Measurements from ENCODE around the gene EMD.

The EMD gene

DNA sequence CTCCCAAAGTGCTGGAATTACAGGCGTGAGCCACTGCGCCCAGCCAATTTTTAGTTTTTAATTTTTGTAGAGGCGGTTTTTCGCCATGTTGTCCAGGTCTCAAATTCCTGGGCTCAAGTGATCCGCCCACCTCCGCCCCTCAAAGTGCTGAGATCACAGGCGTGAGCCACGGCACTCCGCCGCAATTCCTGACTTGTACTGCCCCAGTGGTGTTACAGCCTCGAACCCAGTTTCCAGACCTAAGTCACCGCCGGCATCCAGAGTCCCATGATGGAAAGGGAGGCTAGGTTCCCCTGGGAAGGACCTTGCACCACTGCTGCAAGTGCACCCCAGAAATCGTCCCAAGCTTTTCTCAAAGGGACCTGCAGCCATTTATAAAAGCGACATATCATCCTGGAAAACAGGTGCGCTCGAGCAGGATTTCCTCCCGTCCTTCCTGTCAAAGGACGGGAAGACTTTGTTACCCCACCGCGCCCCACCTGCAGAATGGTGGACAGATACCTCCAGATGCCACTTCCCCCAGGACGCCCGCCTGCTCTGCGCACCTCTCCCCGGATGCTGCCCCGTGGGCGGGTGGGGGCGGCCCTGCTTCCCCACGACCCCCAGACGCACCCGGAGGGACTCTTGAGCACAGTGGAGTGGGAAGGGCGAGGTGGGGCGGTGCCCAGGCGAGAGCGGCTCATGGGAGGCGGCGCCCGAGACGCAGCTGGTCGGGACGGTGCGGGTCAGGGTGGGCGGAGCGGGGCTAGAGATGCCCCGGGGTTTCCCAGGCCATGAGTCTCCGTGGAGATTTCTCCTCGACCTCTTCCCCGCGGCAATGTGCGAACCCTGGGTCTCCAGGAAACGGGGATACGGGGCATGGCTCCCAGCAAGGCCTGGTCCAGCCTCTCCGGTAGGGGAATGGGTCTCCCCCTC is 18.1 kb downstream of the EMD start:
- Histone ChIP-seq H3K4me2 (ENCODE audit: low read depth, low read length, poor library complexity, severe bottlenecking) (peak overlapping the region; percentile 78), H3K9me2 (replicated peaks; ENCODE audit: low read depth, low read length) (no peaks in the 10 kb centered on the region), H4K20me1 (ENCODE audit: insufficient read depth, low read length, poor library complexity, severe bottlenecking) (peaks cover 25% of the 10 kb centered on the region), H3K9ac (ENCODE audit: low read depth, low read length, poor library complexity, severe bottlenecking) (peak overlapping the region; percentile 100), H3K4me1 (ENCODE audit: insufficient read depth, low read length, poor library complexity, severe bottlenecking) (peaks cover 13% of the 10 kb centered on the region), H3K9me3 (ENCODE audit: insufficient read depth, low read depth, low read length) (no peaks in the 10 kb centered on the region), H3K4me3 (ENCODE audit: low read length, poor library complexity, severe bottlenecking) (peak overlapping the region; percentile 93), H3K27me3 (ENCODE audit: insufficient read depth, low read length, poor library complexity, severe bottlenecking) (peaks cover 8% of the 10 kb centered on the region), H3K36me3 (ENCODE audit: insufficient read depth, low read length) (peaks cover 21% of the 10 kb centered on the region; the same call in 1 of the 2 replicates), H3F3A (ENCODE audit: low read depth) (no peaks in the 10 kb centered on the region; the same call in 1 of the 2 replicates), H2AFZ (ENCODE audit: low read length) (peak overlapping the region; percentile 80; the same call in 1 of the 2 replicates), H3K79me2 (ENCODE audit: insufficient read depth, low read length) (peaks cover 35% of the 10 kb centered on the region)
- no peak for TF ChIP-seq EZH2phosphoT487 (IDR thresholded peaks at IDR 0.05; ENCODE audit: borderline replicate concordance)
- TF ChIP-seq, protein P1, sequence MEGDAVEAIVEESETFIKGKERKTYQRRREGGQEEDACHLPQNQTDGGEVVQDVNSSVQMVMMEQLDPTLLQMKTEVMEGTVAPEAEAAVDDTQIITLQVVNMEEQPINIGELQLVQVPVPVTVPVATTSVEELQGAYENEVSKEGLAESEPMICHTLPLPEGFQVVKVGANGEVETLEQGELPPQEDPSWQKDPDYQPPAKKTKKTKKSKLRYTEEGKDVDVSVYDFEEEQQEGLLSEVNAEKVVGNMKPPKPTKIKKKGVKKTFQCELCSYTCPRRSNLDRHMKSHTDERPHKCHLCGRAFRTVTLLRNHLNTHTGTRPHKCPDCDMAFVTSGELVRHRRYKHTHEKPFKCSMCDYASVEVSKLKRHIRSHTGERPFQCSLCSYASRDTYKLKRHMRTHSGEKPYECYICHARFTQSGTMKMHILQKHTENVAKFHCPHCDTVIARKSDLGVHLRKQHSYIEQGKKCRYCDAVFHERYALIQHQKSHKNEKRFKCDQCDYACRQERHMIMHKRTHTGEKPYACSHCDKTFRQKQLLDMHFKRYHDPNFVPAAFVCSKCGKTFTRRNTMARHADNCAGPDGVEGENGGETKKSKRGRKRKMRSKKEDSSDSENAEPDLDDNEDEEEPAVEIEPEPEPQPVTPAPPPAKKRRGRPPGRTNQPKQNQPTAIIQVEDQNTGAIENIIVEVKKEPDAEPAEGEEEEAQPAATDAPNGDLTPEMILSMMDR (conservative IDR thresholded peaks at IDR 0.05; ENCODE audit: low read length): no peak

DNA sequence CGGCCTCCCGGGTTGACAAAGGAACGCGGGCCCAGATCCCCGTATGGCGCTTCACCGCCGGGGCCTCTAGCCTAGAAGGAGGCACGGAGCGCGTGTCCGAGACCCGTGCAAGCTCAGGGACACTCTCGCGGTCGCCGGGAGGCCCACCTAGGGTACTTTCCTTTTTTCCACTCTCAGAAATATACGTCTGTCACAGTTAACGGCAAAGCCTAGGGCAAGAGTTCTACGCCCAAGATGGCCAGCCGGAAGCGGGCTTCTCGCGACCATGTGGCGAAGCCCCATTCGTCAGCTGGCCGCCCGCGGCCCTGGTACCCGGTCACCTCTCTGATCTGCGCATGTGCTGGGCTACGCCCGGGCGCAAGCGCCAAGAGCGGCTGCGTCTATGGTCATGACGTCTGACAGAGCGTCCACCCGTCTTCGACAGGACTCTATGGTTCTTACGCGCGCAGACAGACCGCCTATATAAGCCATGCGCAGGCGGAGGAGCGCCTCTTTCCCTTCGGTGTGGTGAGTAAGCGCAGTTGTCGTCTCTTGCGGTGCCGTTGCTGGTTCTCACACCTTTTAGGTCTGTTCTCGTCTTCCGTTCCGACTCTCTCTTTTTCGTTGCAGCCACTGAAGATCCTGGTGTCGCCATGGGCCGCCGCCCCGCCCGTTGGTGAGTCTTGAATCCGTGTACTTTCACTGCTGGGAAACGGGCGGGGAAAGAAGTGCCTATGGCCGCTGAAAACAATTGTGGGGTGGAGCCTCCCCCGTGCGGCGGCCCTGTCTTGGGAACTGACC is 19.0 kb downstream of the EMD start, which contains the start of gene RPL10:
RPL10 (plus strand) TSS at position 490 of the 780 bp plus-strand sequence; CDS start at position 633, 143 bp downstream.
- Histone ChIP-seq H3K9me2 (replicated peaks; ENCODE audit: low read depth, low read length) (no peaks in the 10 kb centered on the region), H3K4me3 (ENCODE audit: low read length, poor library complexity, severe bottlenecking) (peak within 1 kb of the TSS; percentile 93), H3K9ac (ENCODE audit: low read depth, low read length, poor library complexity, severe bottlenecking) (peak within 1 kb of the TSS; percentile 100), H3K4me1 (ENCODE audit: insufficient read depth, low read length, poor library complexity, severe bottlenecking) (peaks cover 13% of the 10 kb centered on the region), H4K20me1 (ENCODE audit: insufficient read depth, low read length, poor library complexity, severe bottlenecking) (peaks cover 25% of the 10 kb centered on the region), H3K79me2 (ENCODE audit: insufficient read depth, low read length) (peaks cover 35% of the 10 kb centered on the region), H3K9me3 (ENCODE audit: insufficient read depth, low read depth, low read length) (no peaks in the 10 kb centered on the region), H3K4me2 (ENCODE audit: low read depth, low read length, poor library complexity, severe bottlenecking) (peak within 1 kb of the TSS; percentile 86), H3K27me3 (ENCODE audit: insufficient read depth, low read length, poor library complexity, severe bottlenecking) (peaks cover 8% of the 10 kb centered on the region), H3F3A (ENCODE audit: low read depth) (no peaks in the 10 kb centered on the region; the same call in 1 of the 2 replicates), H3K36me3 (ENCODE audit: insufficient read depth, low read length) (peaks cover 21% of the 10 kb centered on the region; the same call in 1 of the 2 replicates), H2AFZ (ENCODE audit: low read length) (peak within 1 kb of the TSS; percentile 80; the same call in 1 of the 2 replicates)
- TF ChIP-seq, protein P1 (conservative IDR thresholded peaks at IDR 0.05; ENCODE audit: low read length): no peak
- TF ChIP-seq EZH2phosphoT487 (IDR thresholded peaks at IDR 0.05; ENCODE audit: borderline replicate concordance): no peak

DNA sequence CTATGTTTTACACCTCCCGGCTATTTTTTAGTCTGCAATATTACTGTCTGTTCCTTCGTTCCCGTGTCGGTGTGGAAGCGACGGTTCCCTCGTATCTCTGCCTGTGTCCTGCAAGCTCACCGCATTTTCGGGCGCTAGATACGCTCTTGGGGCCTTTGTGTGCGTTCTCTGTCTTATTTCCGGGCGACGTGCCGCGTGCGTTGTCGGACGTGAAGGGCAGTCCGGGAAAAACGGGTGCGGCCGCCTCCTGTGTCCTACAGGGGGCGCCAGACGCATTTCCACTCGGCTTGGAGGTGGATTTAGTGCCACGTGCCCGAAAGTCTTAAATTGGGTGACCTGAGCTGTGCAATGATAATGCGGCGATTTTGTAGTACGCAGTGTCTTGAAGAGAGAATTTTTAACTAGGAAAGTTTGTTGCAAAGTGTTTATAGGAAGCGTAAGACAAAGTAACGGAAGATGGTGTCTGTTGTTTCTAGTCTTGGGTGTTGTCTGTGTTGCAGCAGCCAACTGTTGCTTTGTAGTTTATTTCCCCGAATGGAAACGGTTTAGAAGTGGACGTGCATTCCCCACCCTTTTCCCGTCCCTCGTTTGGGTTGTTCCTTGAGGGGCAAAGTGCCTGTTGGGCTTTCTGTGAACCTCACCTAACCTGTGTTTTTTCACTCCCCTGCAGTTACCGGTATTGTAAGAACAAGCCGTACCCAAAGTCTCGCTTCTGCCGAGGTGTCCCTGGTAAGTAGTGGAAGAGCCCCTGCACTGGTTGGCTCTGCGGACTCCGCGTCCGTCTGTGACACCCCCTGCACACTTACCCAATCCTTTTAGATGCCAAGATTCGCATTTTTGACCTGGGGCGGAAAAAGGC is 19.8 kb downstream of the EMD start:
- peaks cover 35% of the 10 kb centered on the region for H3K79me2 ChIP-seq (ENCODE audit: insufficient read depth, low read length)
- H3F3A ChIP-seq (ENCODE audit: low read depth): no peaks in the 10 kb centered on the region; the same call in 1 of the 2 replicates
- H3K4me3 ChIP-seq (ENCODE audit: low read length, poor library complexity, severe bottlenecking): peak overlapping the region; percentile 93
- H3K36me3 ChIP-seq (ENCODE audit: insufficient read depth, low read length): peaks cover 21% of the 10 kb centered on the region; the same call in 1 of the 2 replicates
- TF ChIP-seq, protein P1 (conservative IDR thresholded peaks at IDR 0.05; ENCODE audit: low read length): peak; percentile 64
- no peak for TF ChIP-seq EZH2phosphoT487 (IDR thresholded peaks at IDR 0.05; ENCODE audit: borderline replicate concordance)
- H3K9me2 ChIP-seq (replicated peaks; ENCODE audit: low read depth, low read length): no peaks in the 10 kb centered on the region
- peaks cover 13% of the 10 kb centered on the region for H3K4me1 ChIP-seq (ENCODE audit: insufficient read depth, low read length, poor library complexity, severe bottlenecking)
- peak overlapping the region; percentile 100 for H3K9ac ChIP-seq (ENCODE audit: low read depth, low read length, poor library complexity, severe bottlenecking)
- H3K9me3 ChIP-seq (ENCODE audit: insufficient read depth, low read depth, low read length): no peaks in the 10 kb centered on the region
- H2AFZ ChIP-seq (ENCODE audit: low read length): no peak overlapping the region
- H3K4me2 ChIP-seq (ENCODE audit: low read depth, low read length, poor library complexity, severe bottlenecking): peak overlapping the region; percentile 86
- peaks cover 8% of the 10 kb centered on the region for H3K27me3 ChIP-seq (ENCODE audit: insufficient read depth, low read length, poor library complexity, severe bottlenecking)
- peaks cover 25% of the 10 kb centered on the region for H4K20me1 ChIP-seq (ENCODE audit: insufficient read depth, low read length, poor library complexity, severe bottlenecking)
